GM21390 (cell line): Measurements from ENCODE around the gene MLLT6.

ENCODE experiments used
- ATAC-seq: cut with Tn5 transposase; IDR thresholded peaks from one replicate; pipeline ENCODE4 v1.9.1; 2021; ENCODE audit not compliant: unreplicated experiment

The MLLT6 gene

GRCh38 chr17:38741461-38741860, 36.4 kb downstream of the MLLT6 start:
- no peak for ATAC-seq

- no peak for ATAC-seq
These were observed 36.9 kb downstream of the MLLT6 start for GRCh38 chr17:38741921-38742410.

- ATAC-seq: no peak
These were observed 37.6 kb downstream of the MLLT6 start for GRCh38 chr17:38742411-38743308.

- ATAC-seq: no peak
These were observed 38.6 kb downstream of the MLLT6 start for GRCh38 chr17:38743556-38744171.

GRCh38 chr17:38745545-38745944, 40.5 kb downstream of the MLLT6 start:
- no peak for ATAC-seq

GRCh38 chr17:38746004-38746848, 41.2 kb downstream of the MLLT6 start:
- no peak for ATAC-seq

GRCh38 chr17:38746849-38747462, 41.9 kb downstream of the MLLT6 start:
- no peak for ATAC-seq

- no peak for ATAC-seq
These were observed 42.5 kb downstream of the MLLT6 start for GRCh38 chr17:38747463-38748148.

GRCh38 chr17:38748149-38748891, 43.2 kb downstream of the MLLT6 start, which contains the start of gene PCGF2:
TSS of gene PCGF2 (minus strand) at chr17:38748336. CDS start at chr17:38740402, 7,934 bp downstream.
- ATAC-seq: no peak

- ATAC-seq: no peak
These were observed 43.8 kb downstream of the MLLT6 start for GRCh38 chr17:38748892-38749222.

- ATAC-seq: no peak
These were observed 44.4 kb downstream of the MLLT6 start for GRCh38 chr17:38749223-38750043.

GRCh38 chr17:38750044-38750311, 44.9 kb downstream of the MLLT6 start:
- no peak for ATAC-seq

- no peak for ATAC-seq
These were observed 45.4 kb downstream of the MLLT6 start for GRCh38 chr17:38750312-38751121.

GRCh38 chr17:38751144-38751807, 46.2 kb downstream of the MLLT6 start:
- ATAC-seq: no peak

GRCh38 chr17:38751808-38752307, 46.8 kb downstream of the MLLT6 start:
- ATAC-seq: peak; percentile 12

GRCh38 chr17:38752308-38753070, 47.4 kb downstream of the MLLT6 start, which contains the start of gene PSMB3:
TSS of gene PSMB3 (plus strand) at chr17:38752741. CDS start at chr17:38752827, 86 bp downstream.
- ATAC-seq: peak; percentile 75
